IPS-20b (cell line): ENCODE data around the gene PLXDC2.

Source experiments
- H3K27ac ChIP-seq: one replicate; pipeline ENCODE4 v1.5.1; 2013; ENCODE audit warnings: low read length
- H3K27me3 ChIP-seq: 2 replicates; pipeline ENCODE4 v1.6.1; 2013; ENCODE audit warnings: mild to moderate bottlenecking, low read length, inconsistent platforms; ENCODE audit not compliant: insufficient read depth
- H3K36me3 ChIP-seq: 2 replicates; pipeline ENCODE4 v1.6.1; 2013; ENCODE audit warnings: low read depth, mild to moderate bottlenecking, inconsistent platforms, low read length, moderate library complexity; ENCODE audit not compliant: insufficient read depth
- H3K4me1 ChIP-seq: 2 replicates; pipeline ENCODE4 v1.6.1; 2013; ENCODE audit warnings: mild to moderate bottlenecking, control low read depth, inconsistent platforms, low read length, moderate library complexity; ENCODE audit not compliant: insufficient read depth
- H3K4me3 ChIP-seq: 2 replicates; pipeline ENCODE4 v1.5.1; 2013; ENCODE audit warnings: mild to moderate bottlenecking, low read length, inconsistent platforms
- H3K9ac ChIP-seq: 2 replicates; pipeline ENCODE4 v1.6.1; 2013; ENCODE audit warnings: low read depth, mild to moderate bottlenecking, inconsistent platforms, low read length, moderate library complexity
- H3K9me3 ChIP-seq: 2 replicates; pipeline ENCODE4 v1.6.1; 2013; ENCODE audit warnings: mild to moderate bottlenecking, low read depth, low read length, inconsistent platforms; ENCODE audit not compliant: insufficient read depth

PLXDC2 gene

GRCh38 chr10:19931894-19932590 is 115.8 kb downstream of the PLXDC2 start:
- H3K4me3 ChIP-seq, result no peak overlapping the region
- H3K36me3 ChIP-seq, result no peaks in the 10 kb centered on the region
- H3K27ac ChIP-seq, result no peak overlapping the region
- H3K9me3 ChIP-seq, result no peaks in the 10 kb centered on the region
- no peaks in the 10 kb centered on the region for H3K27me3 ChIP-seq
- no peak overlapping the region for H3K9ac ChIP-seq
- H3K4me1 ChIP-seq, result peaks cover 5% of the 10 kb centered on the region; the same call in 1 of the 2 replicates

DNA sequence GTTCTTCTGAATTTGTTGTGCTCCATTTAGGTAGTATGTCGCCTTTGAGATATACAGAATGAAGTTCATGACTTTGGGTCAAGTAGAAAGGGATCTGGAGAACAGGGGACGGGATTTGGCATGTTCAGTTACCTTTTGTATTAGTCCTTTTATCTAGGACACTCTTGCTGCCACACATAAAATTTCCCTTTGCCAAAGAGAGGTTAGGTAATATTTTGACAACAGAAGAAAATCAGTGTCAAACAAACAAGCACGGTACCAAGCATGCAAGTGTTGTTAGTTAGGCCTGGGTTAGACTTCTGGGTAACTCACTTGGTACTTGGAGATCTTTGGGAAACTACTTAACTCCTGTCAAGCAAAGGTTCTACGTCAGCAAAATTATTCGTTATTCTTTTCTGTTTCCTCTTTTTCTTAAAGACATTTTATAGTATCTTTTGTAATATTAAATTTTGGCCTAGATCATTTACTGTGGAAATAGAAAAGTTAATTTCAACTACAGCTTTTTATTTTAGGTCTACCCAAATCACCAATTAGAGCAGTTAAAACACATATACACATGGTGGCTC is 116.7 kb downstream of the PLXDC2 start:
- peaks cover 9% of the 10 kb centered on the region; the same call in 1 of the 2 replicates for H3K4me1 ChIP-seq

DNA sequence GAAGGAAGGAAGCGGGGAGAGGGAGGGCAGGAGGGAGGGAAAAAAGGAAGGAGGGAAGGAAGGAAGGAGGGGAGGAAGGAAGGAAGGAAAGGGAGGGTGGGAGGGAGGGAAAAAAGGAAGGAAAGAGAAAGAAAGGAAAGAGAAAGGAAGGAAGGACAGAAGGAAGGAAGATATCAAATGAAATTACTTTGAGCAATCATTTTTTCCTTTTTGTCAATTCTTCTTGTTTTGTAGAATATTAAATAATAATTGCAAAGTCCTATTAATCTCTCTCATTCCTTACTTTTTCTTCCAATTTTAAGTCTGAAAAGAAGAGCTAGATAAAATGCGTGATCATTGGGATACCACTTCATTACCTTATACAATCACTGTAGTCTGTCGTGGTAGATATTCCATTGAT is 117.5 kb downstream of the PLXDC2 start:
- no peak overlapping the region for H3K4me3 ChIP-seq
- H3K36me3 ChIP-seq, result no peaks in the 10 kb centered on the region
- no peak overlapping the region for H3K27ac ChIP-seq
- H3K4me1 ChIP-seq, result peaks cover 9% of the 10 kb centered on the region; the same call in 1 of the 2 replicates
- H3K9me3 ChIP-seq, result no peaks in the 10 kb centered on the region
- H3K9ac ChIP-seq, result no peak overlapping the region
- H3K27me3 ChIP-seq, result no peaks in the 10 kb centered on the region

More for the DNA sequence above, 116.7 kb downstream of the PLXDC2 start:
- no peak overlapping the region for H3K9ac ChIP-seq
- H3K9me3 ChIP-seq, result no peaks in the 10 kb centered on the region
- H3K36me3 ChIP-seq, result no peaks in the 10 kb centered on the region
- no peak overlapping the region for H3K4me3 ChIP-seq
- no peaks in the 10 kb centered on the region for H3K27me3 ChIP-seq
- no peak overlapping the region for H3K27ac ChIP-seq

DNA sequence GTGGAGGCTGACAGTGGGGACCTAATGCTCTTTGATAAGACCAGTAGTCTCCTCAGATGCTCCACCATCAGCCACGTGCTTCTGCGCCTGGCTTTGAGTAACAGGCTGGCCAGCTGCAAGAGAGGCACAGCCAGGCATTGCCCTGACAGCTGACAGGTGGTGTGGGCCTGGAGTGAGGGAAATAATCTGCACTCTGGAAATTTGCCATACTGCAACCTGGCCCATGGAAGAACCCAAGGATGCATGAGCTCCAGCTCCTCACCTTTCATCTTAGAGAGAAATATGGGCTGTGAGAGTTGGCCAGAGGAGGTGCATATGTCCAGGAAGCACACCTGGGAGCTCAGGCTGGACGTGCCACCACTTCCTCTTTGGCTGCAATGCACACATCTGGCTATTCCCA is 118.9 kb downstream of the PLXDC2 start:
- H3K36me3 ChIP-seq, result no peaks in the 10 kb centered on the region
- no peak overlapping the region for H3K9ac ChIP-seq
- peaks cover 9% of the 10 kb centered on the region; the same call in 1 of the 2 replicates for H3K4me1 ChIP-seq
- no peaks in the 10 kb centered on the region for H3K27me3 ChIP-seq
- H3K4me3 ChIP-seq, result no peak overlapping the region
- H3K9me3 ChIP-seq, result no peaks in the 10 kb centered on the region
- no peak overlapping the region for H3K27ac ChIP-seq

- Histone ChIP-seq H3K9ac (no peak overlapping the region), H3K27ac (no peak overlapping the region), H3K4me3 (no peak overlapping the region), H3K9me3 (no peaks in the 10 kb centered on the region), H3K27me3 (no peaks in the 10 kb centered on the region), H3K4me1 (peaks cover 7% of the 10 kb centered on the region; the same call in 1 of the 2 replicates), H3K36me3 (no peaks in the 10 kb centered on the region)
Measured at GRCh38 chr10:19936289-19936688, 120.1 kb downstream of the PLXDC2 start.

DNA sequence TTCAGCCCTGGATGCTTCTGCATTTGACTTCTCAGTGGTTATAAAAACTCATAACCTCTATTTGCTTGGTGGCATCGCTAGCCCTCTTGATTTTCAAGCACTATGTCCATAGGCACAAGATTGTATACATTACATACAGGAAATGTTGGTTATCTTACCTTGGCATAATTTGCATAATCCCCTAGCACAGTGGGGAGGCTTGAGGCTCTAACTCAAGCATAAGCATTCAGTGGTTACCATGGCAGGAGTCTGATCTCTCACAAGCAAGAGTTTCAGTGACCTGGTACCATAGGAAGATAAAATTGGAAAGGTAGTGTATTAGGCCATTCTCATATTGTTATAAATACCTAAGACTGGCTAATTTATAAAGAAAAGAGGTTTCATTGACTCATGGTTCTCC is 121.8 kb downstream of the PLXDC2 start:
- H3K4me1 ChIP-seq, result peaks cover 15% of the 10 kb centered on the region; the same call in 1 of the 2 replicates
- H3K4me3 ChIP-seq, result no peak overlapping the region
- no peak overlapping the region for H3K27ac ChIP-seq
- H3K9ac ChIP-seq, result no peak overlapping the region
- no peaks in the 10 kb centered on the region for H3K36me3 ChIP-seq
- H3K9me3 ChIP-seq, result no peaks in the 10 kb centered on the region
- no peaks in the 10 kb centered on the region for H3K27me3 ChIP-seq

- Histone ChIP-seq H3K27ac (no peak overlapping the region), H3K36me3 (no peaks in the 10 kb centered on the region), H3K27me3 (no peaks in the 10 kb centered on the region), H3K9me3 (no peaks in the 10 kb centered on the region), H3K9ac (no peak overlapping the region), H3K4me1 (peaks cover 15% of the 10 kb centered on the region; the same call in 1 of the 2 replicates), H3K4me3 (no peak overlapping the region)
Measured at GRCh38 chr10:19941206-19941880, 125.1 kb downstream of the PLXDC2 start.

GRCh38 chr10:19944911-19945663 is 128.9 kb downstream of the PLXDC2 start:
- Histone ChIP-seq H3K36me3 (no peaks in the 10 kb centered on the region), H3K9ac (no peak overlapping the region), H3K9me3 (no peaks in the 10 kb centered on the region), H3K4me1 (peaks cover 10% of the 10 kb centered on the region; the same call in 1 of the 2 replicates), H3K27me3 (no peaks in the 10 kb centered on the region), H3K27ac (no peak overlapping the region), H3K4me3 (no peak overlapping the region)

GRCh38 chr10:19946245-19946644 is 130.0 kb downstream of the PLXDC2 start:
- H3K9ac ChIP-seq, result no peak overlapping the region
- H3K4me3 ChIP-seq, result no peak overlapping the region
- no peaks in the 10 kb centered on the region for H3K27me3 ChIP-seq
- H3K9me3 ChIP-seq, result no peaks in the 10 kb centered on the region
- H3K4me1 ChIP-seq, result peaks cover 8% of the 10 kb centered on the region; the same call in 1 of the 2 replicates
- H3K36me3 ChIP-seq, result no peaks in the 10 kb centered on the region; the same call in 1 of the 2 replicates
- no peak overlapping the region for H3K27ac ChIP-seq

GRCh38 chr10:19946791-19947190 is 130.6 kb downstream of the PLXDC2 start:
- no peak overlapping the region for H3K4me3 ChIP-seq
- H3K27ac ChIP-seq, result no peak overlapping the region

DNA sequence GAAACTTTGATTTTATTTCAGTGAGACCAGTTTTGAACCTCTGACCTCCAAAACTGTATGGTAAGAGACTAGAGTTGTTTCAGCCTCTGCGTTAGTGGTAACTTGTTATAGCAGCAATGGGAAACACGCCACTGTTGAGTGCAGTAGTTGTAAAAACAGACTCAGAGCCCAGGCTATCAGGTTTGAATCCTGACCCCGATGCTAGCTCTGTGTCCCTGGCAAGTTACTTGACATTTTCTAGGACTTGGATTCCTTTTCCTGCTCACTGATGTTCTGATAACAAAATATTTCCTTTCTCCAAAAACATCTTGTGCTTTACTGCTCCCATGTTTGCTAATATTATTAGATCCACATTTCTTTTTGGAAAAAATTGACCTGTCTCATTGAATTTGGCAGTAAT is 131.0 kb downstream of the PLXDC2 start:
- H3K9me3 ChIP-seq, result no peaks in the 10 kb centered on the region
- no peak overlapping the region for H3K4me3 ChIP-seq
- H3K36me3 ChIP-seq, result no peaks in the 10 kb centered on the region; the same call in 1 of the 2 replicates
- no peaks in the 10 kb centered on the region for H3K27me3 ChIP-seq
- no peaks in the 10 kb centered on the region for H3K4me1 ChIP-seq
- no peak overlapping the region for H3K27ac ChIP-seq
- H3K9ac ChIP-seq, result no peak overlapping the region

More at GRCh38 chr10:19946791-19947190, 130.6 kb downstream of the PLXDC2 start:
- H3K27me3 ChIP-seq, result no peaks in the 10 kb centered on the region
- H3K9ac ChIP-seq, result no peak overlapping the region
- H3K36me3 ChIP-seq, result no peaks in the 10 kb centered on the region; the same call in 1 of the 2 replicates
- H3K9me3 ChIP-seq, result no peaks in the 10 kb centered on the region
- H3K4me1 ChIP-seq, result peaks cover 3% of the 10 kb centered on the region; the same call in 1 of the 2 replicates
